PC-3 (cell line): Measurements from ENCODE around the gene SMIM17. TPM values are rescaled to one million over a fixed set of nuclear protein-coding genes. Genes with fewer than 3 reads are reported as not detected.

Source experiments
- ATAC-seq: fragments of 200-7000 bp; cut with Tn5 transposase; 2 replicates; pipeline ENCODE4 v1.9.1; 2020; ENCODE audit warnings: mild to moderate bottlenecking, moderate library complexity
- BruUV-seq: library from RNA; stranded (reverse); fragments of 400-500 nt; replicated peaks from 2 replicates; lab custom pipeline; 2021; lab: Mats Ljungman, UMichigan
- CTCF ChIA-PET: fragments of 300-600 bp; sonication (Branson Sonifier 250); formaldehyde crosslinking; loops from one replicate; lab custom pipeline; 2022; ENCODE audit warnings: antibody characterized with exemption; lab: Charles Lee
- POLR2A ChIA-PET: fragments of 300-600 bp; sonication (Branson Sonifier 250); formaldehyde crosslinking; loops from one replicate; lab custom pipeline; 2022; ENCODE audit warnings: antibody characterized with exemption; ENCODE audit not compliant: unreplicated experiment; lab: Charles Lee
- DNase-seq: peaks from one replicate; pipeline ENCODE4 v3.0.0-alpha.2; 2015
- H2AFZ ChIP-seq: fragments of 300-600 bp; sonication (generic); 2 replicates; pipeline ENCODE4 v1.6.0; 2016; ENCODE audit warnings: antibody characterized with exemption, low read length
- H3F3A ChIP-seq: fragments of 300-600 bp; sonication (generic); one replicate; pipeline ENCODE4 v1.6.0; 2017; ENCODE audit warnings: antibody characterized with exemption, low read length, control low read depth, mild to moderate bottlenecking; ENCODE audit not compliant: unreplicated experiment
- H3K27ac ChIP-seq: fragments of 300-600 bp; sonication (generic); 2 replicates; pipeline ENCODE4 v1.5.1; 2016; ENCODE audit warnings: mild to moderate bottlenecking, low read length
- H3K27me3 ChIP-seq: fragments of 300-600 bp; sonication (generic); 2 replicates; pipeline ENCODE4 v1.6.1; 2016; ENCODE audit warnings: low read length, mixed read lengths
- H3K36me3 ChIP-seq: fragments of 300-600 bp; sonication (generic); 2 replicates; pipeline ENCODE4 v1.6.1; 2016; ENCODE audit warnings: low read depth, mixed run types, low read length, mixed read lengths
- H3K4me1 ChIP-seq: fragments of 300-600 bp; sonication (generic); 2 replicates; pipeline ENCODE4 v1.5.1; 2016; ENCODE audit warnings: low read length; ENCODE audit not compliant: insufficient read depth
- H3K4me2 ChIP-seq: fragments of 300-600 bp; sonication (generic); 2 replicates; pipeline ENCODE4 v1.6.0; 2016; ENCODE audit warnings: low read length
- H3K4me3 ChIP-seq: fragments of 300-600 bp; sonication (generic); 2 replicates; pipeline ENCODE4 v1.5.1; 2016; ENCODE audit warnings: mild to moderate bottlenecking, low read length, mixed read lengths
- H3K79me2 ChIP-seq: fragments of 300-600 bp; sonication (generic); 2 replicates; pipeline ENCODE4 v1.6.1; 2017; ENCODE audit warnings: low read length, mixed read lengths
- H3K9ac ChIP-seq: fragments of 300-600 bp; sonication (generic); 2 replicates; pipeline ENCODE4 v1.6.0; 2016; ENCODE audit warnings: mild to moderate bottlenecking, low read length
- H3K9me2 ChIP-seq: fragments of 300-600 bp; sonication (generic); replicated peaks from 2 replicates; pipeline ENCODE4 v1.6.1; 2016; ENCODE audit warnings: mixed run types, low read length, mixed read lengths
- H3K9me3 ChIP-seq: fragments of 300-600 bp; sonication (generic); 2 replicates; pipeline ENCODE4 v1.6.1; 2016; ENCODE audit warnings: low read length, mixed read lengths
- H4K20me1 ChIP-seq: fragments of 300-600 bp; sonication (generic); 2 replicates; pipeline ENCODE4 v1.6.1; 2016; ENCODE audit warnings: low read length, mixed read lengths
- EZH2 ChIP-seq: fragments of 300-600 bp; sonication (generic); IDR thresholded peaks from one replicate; pipeline ENCODE4 v1.6.1; 2017; ENCODE audit warnings: antibody characterized with exemption, mild to moderate bottlenecking, low read length; ENCODE audit not compliant: unreplicated experiment
- EZH2phosphoT487 ChIP-seq: fragments of 300-600 bp; sonication (generic); IDR thresholded peaks from 2 replicates; pipeline ENCODE4 v1.6.1; 2018; ENCODE audit warnings: mild to moderate bottlenecking, antibody characterized with exemption, low read length, borderline replicate concordance
- intact Hi-C: fragments of 100-400 bp; cut with micrococcal nuclease; formaldehyde crosslinking; loops from 2 replicates; pipeline ENCODE4 v1.9.0; 2023
- total RNA-seq: library from RNA; depleted of rRNA; stranded (reverse); fragments of >200 nt; gene quantifications from 2 replicates; pipeline ENCODE4 v1.2.3, GENCODE V29; 2014
- TF ChIP-seq, protein P1 (sequence below): fragments of 300-600 bp; sonication (generic); conservative IDR thresholded peaks from 2 replicates; pipeline ENCODE4 v1.5.1; 2017; ENCODE audit warnings: antibody characterized with exemption, low read depth, mild to moderate bottlenecking, low read length

SMIM17 gene
- total RNA-seq, 1 experiment from 2014 or later, result not detected

DNA sequence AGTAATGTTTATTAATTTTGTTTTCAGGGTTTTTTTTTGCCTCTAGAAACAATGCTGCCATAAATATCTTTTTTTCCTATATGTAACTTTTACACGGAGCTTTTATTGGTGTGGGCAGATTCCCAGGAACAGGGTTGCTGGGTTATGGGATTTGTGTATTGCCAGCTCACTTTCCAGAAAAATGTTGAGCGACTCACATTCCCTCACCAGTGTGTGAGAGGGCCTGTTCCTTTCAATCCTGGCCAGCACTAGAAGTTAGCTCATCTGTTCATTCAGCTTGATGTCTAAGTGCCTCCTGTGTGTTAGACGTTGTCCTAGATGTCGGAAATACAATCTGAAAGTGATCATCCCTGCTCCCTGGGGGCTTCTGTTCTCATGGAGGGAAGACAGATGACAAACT is 45.3 kb upstream of the SMIM17 start:
- Histone ChIP-seq H2AFZ (no peak overlapping the region), H3K4me2 (no peak overlapping the region), H3K9me3 (peaks cover 58% of the 10 kb centered on the region), H3K27ac (no peak overlapping the region), H3F3A (no peaks in the 10 kb centered on the region), H3K4me3 (0 out of 2 replicates have a peak overlapping the region, but pooled peaks have one; percentile 19), H3K9me2 (no peaks in the 10 kb centered on the region), H3K79me2 (peaks cover 49% of the 10 kb centered on the region), H3K4me1 (no peaks in the 10 kb centered on the region), H3K9ac (no peak overlapping the region), H3K27me3 (no peaks in the 10 kb centered on the region), H3K36me3 (peaks cover 52% of the 10 kb centered on the region), H4K20me1 (no peaks in the 10 kb centered on the region)
- ATAC-seq, result no peak
- no peak for DNase-seq
- CTCF ChIA-PET, result no interaction called here
- BruUV-seq, result no TSS peak
- POLR2A ChIA-PET, result no interaction called here
- intact Hi-C loops, result no loop called here
- TF ChIP-seq, protein P1, sequence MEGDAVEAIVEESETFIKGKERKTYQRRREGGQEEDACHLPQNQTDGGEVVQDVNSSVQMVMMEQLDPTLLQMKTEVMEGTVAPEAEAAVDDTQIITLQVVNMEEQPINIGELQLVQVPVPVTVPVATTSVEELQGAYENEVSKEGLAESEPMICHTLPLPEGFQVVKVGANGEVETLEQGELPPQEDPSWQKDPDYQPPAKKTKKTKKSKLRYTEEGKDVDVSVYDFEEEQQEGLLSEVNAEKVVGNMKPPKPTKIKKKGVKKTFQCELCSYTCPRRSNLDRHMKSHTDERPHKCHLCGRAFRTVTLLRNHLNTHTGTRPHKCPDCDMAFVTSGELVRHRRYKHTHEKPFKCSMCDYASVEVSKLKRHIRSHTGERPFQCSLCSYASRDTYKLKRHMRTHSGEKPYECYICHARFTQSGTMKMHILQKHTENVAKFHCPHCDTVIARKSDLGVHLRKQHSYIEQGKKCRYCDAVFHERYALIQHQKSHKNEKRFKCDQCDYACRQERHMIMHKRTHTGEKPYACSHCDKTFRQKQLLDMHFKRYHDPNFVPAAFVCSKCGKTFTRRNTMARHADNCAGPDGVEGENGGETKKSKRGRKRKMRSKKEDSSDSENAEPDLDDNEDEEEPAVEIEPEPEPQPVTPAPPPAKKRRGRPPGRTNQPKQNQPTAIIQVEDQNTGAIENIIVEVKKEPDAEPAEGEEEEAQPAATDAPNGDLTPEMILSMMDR, result no peak
- TF ChIP-seq EZH2 (no peak), EZH2phosphoT487 (no peak)

DNA sequence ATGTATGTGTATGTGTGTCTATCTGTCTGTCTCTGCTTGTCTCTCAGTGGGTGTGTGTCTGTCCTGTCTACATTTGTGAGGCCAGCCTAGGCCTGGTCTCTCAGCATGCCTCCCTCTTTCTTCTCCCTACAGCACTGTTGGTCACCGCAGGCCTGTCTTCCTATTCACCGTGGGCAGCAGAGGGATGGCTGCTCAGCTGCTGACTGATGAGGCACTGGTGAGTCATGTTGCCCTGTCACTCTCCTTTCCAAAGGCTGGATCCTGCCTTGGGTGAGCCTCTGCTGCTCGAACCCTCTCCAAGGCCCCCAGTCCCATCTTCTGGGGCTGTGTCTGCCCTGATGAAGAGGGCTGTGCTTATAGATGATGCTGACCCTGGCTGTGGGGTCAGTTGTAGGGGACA is 41.6 kb upstream of the SMIM17 start:
- H3K9ac ChIP-seq, result no peak overlapping the region
- no peaks in the 10 kb centered on the region for H3K9me2 ChIP-seq
- H3K4me2 ChIP-seq, result no peak overlapping the region
- no peak for TF ChIP-seq EZH2
- H3K36me3 ChIP-seq, result peaks cover 86% of the 10 kb centered on the region
- peaks cover 44% of the 10 kb centered on the region for H3K79me2 ChIP-seq
- no peak overlapping the region for H3K27ac ChIP-seq
- H4K20me1 ChIP-seq, result no peaks in the 10 kb centered on the region
- no peaks in the 10 kb centered on the region for H3K4me1 ChIP-seq
- intact Hi-C loops, result no loop called here
- no TSS peak for BruUV-seq
- no peak overlapping the region for H2AFZ ChIP-seq
- CTCF ChIA-PET, result no interaction called here
- POLR2A ChIA-PET, result no interaction called here
- H3K27me3 ChIP-seq, result no peaks in the 10 kb centered on the region
- ATAC-seq (no peak), DNase-seq (peak; percentile 12)
- H3K9me3 ChIP-seq, result peaks cover 70% of the 10 kb centered on the region
- no peaks in the 10 kb centered on the region for H3F3A ChIP-seq
- no peak overlapping the region for H3K4me3 ChIP-seq

DNA sequence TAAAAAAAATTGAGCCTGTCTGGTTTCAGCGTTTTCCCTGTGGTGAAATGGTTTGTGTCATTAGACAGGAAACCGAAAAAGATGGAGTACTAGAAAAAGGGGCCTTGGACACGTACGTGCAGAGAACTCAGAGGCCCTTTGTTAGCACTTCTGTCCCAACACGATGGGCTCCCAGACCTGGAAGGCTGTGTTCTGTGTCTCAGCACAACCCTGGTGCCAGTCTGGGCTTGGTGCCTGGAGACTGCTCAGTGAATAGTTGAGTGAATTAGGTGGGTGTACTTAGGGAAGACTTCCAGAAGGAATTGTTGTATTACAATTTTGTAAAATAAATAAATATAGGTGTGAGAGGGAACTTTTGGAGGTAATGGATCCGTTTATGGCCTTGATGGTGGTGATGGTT is 39.1 kb upstream of the SMIM17 start:
- no peak overlapping the region for H3K9ac ChIP-seq
- no peaks in the 10 kb centered on the region for H3K9me2 ChIP-seq
- DNase-seq (no peak), ATAC-seq (no peak)
- intact Hi-C loops, result no loop called here
- H4K20me1 ChIP-seq, result no peaks in the 10 kb centered on the region
- no TSS peak for BruUV-seq
- no peak overlapping the region for H3K4me3 ChIP-seq
- ChIA-PET POLR2A (interaction anchor here (0.6 kb wide), 1 partner anchor 1068 kb away, joined by 3 read pairs; no protein-coding TSS in a partner anchor), CTCF (no interaction called here)
- H3K4me1 ChIP-seq, result no peaks in the 10 kb centered on the region
- TF ChIP-seq EZH2phosphoT487 (no peak), EZH2 (no peak)
- TF ChIP-seq, protein P1, result no peak
- peaks cover 27% of the 10 kb centered on the region for H3K79me2 ChIP-seq
- no peaks in the 10 kb centered on the region for H3F3A ChIP-seq
- no peak overlapping the region for H3K27ac ChIP-seq
- H3K4me2 ChIP-seq, result no peak overlapping the region
- no peaks in the 10 kb centered on the region for H3K27me3 ChIP-seq
- peaks cover 85% of the 10 kb centered on the region for H3K36me3 ChIP-seq
- peaks cover 71% of the 10 kb centered on the region for H3K9me3 ChIP-seq
- no peak overlapping the region for H2AFZ ChIP-seq
